GM19193 (cell line): ENCODE measurements around the gene B3GNT7.

ENCODE experiments used
- POLR2A ChIP-seq: IDR thresholded peaks from 4 replicates; pipeline ENCODE4 v1.6.1; 2011; ENCODE audit not compliant: insufficient read depth, insufficient read length; ENCODE audit errors: extremely low read depth

Gene B3GNT7

DNA sequence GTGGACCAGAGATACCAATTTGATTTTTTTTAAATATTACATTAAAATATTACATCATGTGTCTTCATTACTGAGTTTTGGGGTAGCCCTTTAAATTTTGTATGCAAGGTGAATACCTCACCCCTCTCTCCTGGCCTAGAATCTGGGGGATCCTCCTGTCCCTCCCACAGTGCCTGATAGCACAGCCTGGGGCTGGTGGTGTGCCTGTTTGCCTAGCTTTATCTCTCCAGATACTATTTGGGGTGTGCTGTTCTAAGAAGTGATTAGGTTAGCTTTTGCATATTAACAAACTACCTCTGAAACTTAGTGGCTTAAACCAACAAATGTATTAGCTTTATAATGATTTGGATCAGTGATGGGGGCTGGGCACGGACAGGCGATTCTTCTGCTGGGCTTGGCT, 20.7 kb upstream of the B3GNT7 start:
- no peak for TF ChIP-seq POLR2A

DNA sequence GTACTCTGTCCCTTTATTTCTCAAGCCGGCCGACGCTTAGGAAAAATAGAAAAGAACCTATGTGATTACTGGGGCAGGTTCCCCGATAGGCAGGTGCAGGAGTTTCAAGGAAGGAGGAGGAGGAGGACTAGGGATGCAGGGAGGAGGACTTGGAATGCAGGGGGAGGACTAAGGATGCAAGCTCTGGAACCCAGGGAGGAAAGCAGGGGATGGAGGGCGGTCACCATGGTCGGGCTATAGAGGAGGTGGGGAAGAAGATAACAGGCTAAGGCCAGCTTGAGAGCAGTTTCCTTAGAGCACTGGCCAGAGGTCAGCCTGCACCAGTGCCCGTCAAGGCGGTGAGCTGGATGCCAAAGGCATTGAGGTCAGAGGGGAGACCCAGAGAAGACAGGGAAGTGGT, 18.7 kb upstream of the B3GNT7 start:
- TF ChIP-seq POLR2A, result no peak

DNA sequence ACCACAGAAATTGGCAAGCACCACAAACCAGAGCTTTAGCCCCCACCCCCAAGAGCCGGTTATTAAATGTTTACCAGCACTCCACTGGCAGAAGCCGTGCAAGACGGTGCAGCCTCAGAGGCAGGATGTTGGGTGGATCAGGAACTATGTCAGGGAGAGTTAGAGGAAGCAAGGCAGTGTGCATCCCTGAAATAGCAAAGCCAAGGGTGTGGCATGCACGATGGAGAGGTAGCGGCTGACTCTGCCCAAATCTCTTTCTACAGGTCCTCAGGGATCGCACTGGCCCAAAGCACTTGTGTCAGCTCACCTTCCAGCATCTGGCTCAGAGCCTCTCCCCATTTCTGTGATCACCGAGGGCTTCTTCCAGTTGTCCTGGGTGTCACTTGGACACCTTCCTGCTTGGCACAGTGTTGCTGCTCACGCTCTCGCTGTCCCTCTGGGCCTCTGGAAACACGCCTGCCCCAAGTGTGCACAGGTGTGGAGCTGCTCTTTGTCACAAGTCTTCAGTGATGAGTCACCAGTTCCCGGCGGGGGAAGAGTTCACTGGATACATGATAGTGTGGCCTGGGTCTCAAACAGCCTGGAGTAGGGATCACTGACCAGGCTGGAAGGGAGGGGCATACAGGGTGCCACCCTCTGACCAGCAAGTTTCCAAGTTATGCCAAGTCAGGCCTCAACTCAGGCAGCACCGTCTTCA, 17.3 kb upstream of the B3GNT7 start:
- no peak for TF ChIP-seq POLR2A

DNA sequence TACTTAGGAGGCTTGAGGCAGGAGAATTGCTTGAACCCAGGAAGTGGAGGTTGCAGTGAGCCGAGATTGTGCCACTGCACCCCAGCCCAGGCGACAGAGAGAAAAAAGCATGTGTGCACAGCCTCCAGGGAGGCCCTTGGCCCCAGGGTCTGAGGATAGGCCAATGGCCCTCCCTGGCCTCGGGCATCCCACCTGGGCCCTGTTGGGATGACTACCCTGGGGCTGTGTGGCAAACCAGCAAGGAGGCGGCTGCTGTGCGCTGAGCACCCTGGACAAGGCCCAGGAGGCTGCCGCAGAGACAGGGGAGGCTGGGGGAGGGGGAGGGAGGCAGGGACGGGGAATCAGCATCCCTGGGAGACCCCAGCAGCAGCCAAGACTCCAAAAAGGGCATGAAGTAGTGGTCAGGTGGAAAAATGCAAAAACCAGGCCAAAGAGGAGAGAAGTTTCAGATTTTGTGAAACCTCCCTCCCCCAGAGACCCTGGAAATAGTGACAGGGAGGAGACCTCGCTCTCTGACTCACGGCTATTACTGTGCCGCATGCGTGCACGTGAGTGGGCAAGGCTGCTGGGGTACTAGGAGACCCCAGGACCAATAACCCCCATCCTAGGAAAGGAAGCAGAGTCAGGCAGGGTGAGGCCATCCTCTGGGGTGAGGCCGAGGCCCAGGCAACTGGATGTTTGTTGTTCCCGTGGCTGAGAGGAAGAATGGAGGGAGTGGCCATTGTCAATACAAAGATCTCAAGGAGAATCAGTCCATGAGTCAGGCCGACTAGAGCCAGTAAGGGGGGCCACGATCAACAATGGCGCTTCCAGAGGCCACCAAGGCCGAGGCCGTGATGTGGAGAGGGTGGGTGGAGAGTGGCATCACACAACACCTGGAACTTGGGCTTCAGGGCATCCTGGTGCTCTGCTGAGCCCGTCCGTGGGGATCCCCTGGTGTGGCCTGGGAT, 16.0 kb upstream of the B3GNT7 start:
- no peak for TF ChIP-seq POLR2A

DNA sequence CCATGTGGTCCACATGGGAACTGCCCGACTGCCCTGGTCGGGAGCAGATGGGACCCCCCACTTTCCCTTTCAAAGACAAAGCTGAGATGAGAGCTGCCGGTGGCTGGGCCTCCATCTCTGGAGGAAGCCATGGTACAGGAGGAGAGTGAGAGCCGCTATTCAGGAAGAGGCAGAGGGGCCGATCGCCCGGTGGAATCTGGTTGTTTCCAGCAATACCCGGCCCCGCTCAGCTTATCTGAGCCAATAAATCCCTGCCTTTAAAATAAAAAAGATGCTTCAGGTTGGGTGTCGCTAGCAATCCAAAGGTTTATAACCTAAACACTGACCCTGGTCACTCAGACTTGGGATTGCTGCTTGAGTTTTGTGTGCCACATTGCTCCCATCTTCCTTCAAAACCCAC, 15.2 kb upstream of the B3GNT7 start:
- no peak for TF ChIP-seq POLR2A

DNA sequence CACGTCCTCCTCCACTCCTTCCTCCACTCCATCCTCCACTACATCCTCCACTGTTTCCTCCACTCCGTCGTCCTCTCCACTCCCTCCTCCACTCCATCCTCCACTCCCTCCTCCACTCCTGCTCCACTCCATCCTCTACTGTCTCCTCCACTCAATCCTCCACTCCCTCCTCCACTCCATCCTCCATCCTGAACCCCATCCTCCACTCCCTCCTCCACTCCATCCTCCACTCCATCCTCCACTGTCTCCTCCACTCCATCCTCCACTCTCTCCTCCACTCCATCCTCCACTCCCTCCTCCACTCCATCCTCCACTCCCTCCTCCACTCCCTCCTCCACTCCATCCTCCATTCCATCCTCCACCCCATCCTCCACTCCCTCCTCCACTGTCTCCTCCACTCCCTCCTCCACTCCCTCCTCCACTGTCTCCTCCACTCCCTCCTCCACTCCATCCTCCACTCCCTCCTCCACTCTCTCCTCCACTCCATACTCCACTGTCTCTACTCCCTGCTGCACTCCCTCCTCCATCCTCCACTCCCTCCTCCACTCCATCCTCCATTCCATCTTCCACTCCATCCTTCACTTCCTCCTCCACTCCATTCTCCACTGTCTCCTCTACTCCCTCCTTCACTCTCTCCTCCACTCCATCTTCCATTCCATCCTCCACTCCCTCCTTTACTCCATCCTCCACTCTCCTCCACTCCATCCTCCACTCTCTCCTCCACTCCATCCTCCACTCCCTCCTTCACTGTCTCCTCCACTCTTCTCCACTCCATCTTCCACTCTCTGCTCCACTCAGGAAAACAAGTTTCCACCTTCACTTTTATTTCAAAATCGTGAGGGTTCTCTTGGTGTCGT, 14.3 kb upstream of the B3GNT7 start:
- no peak for TF ChIP-seq POLR2A

DNA sequence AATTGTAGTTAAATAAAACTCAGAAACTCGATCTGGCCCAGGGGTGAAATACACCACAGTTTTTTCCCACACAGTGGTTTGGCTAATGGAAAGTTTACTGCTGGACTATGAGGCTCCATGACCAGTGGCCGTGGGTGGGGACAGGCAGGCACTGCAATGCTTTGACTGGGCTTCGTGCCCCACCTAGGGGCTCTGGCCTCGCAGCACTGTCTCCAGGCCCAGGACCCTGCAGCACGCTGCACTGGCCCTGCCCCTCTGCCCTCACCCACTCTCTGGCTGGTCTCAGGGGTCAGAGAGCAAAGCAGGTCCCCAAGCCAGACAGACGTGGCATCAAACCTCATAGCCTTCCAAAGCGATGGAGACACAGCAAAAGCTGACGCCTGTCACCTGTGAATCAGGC, 13.4 kb upstream of the B3GNT7 start:
- no peak for TF ChIP-seq POLR2A

DNA sequence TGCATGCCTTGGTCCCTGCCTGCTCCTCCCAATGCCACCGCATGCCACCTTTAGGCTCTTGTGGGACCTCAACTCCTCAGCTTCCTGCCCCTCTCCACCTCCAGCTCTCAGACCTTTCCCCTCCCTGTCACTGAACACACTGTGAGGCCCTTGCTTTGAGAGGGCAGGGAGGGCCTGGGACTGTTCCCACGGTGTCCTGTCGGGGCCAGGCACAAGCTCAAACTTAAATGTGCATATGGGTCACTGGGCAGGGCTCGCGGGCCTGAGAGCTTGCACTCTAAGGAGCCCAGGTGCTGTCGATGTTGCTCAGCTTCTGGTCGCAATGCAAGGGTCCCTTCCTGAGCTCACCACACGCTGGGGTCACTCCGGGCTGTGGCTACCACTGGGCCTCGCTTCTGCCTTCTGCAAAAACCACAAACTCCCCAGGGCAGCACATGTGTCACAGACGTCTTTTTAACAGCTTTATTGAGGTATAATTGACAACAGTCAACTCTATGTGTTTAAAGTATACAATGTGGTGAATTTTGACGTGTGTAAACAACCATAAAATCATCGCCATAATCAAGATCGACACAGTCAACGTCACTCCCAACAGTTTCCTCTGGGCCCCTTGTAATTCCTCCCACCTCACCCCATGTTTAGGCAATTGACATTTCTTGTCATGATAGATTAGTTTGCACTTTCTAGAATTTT, 11.9 kb upstream of the B3GNT7 start:
- no peak for TF ChIP-seq POLR2A

DNA sequence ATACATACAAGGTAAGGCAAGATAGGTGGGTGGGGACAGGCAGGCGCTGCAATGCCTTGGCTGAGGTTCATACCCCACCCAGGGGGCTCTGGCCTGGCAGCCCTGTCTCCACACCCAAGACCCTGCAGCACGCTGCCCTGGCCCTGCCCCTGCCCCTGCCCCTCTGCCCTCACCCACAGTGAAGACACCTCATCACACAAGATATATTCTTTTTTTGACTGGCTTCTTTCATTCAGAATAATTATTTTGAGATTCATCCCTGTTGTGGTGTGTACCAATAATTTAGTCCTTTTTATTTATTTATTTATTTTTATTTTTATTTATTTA, 11.4 kb upstream of the B3GNT7 start:
- TF ChIP-seq POLR2A, result no peak

DNA sequence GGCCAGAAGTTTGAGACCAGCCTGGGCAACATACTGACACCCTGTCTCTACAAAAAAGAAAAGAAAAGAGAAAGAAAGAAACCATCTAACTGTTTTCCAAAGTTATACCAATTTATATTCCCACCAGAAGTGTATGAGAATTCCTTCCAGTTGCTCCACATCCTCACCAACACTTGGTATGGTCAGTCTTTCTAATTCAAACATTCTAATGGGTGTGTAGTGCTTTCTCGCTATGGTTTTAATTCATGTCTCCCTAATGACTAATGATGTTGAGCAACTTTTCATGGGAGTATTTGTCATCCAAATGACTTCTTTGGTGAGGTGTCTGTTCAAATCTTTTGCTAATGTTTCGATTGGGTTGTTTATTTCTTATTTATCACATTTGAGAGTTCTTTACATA, 10.5 kb upstream of the B3GNT7 start:
- TF ChIP-seq POLR2A, result no peak

DNA sequence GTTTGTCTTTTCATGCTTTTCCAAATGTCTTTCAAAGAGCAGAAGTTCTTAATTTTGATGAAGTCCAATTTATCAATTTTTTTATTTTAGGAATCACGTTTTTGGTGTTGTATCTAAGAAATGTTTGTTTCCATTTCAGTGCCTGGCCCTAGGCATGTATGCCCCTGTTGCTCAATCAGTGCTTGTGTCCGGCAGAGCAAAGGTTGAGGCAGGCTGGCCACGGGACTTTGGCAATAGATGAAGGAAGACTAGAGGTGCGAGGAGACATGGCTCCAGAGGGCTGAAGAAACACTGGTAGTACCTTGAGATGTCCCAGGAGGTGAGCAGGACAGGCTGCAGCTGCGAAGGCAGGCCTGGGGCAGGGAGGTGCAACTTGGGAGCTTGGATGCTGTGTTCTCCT, 10.1 kb upstream of the B3GNT7 start:
- no peak for TF ChIP-seq POLR2A

DNA sequence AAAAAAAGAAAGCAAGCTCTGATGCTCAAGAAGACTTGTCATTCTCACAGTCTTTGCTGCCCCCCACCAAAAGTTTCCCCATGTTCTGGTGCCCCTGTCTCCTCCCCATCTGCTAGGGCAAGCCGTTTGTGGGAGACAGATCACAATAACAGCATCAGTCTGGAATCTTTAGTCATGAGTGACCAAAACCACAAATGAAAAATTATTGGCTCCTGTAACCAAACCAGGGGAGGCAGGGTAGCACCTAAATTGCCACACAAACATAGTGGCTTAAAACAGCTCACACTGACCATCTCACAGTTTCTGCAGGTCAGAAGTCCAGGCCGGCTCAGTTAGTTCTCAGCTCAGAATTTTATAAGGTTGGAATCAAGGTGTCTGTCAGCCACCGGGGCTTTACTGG, 9.1 kb upstream of the B3GNT7 start:
- TF ChIP-seq POLR2A, result no peak

DNA sequence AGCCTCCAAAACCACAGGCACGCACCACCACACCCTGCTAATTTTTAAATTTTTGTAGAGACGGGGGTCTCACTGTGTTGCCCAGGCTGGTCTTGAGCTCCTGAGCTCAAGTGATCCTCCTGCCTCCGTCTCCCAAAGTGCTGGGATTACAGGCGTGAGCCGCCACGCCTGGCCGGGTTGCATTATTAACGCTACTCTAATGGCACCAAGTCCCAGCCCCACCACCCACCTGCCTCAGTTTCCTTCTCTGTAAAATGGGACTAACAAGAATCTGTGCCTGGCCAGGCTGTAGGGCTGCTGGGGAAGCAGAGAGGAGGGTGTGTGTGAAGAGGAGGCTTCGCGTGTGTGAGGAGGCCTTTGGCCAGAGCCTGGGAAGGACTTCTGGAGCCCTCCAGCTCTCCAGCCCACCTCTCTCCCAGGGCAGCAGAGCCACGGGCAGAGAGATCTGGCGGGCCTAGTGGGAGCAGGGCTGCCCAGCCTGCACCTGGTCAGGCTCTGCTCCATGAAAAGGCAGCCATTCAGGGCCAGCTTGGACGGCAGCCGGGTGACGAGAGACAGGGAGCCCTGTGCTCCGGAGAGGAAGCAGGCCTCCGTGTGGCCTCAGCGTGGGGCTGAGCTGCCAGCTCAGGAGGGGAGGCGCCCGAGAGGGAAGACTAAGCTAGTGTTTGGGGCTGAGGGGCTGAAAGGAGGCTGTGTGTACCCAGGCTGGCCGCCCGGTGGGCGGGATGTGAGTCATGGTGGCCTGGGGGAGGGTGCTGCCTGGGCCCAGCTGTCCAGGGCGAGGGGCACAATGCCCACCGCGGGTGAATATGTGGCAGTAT, 7.4 kb upstream of the B3GNT7 start:
- peak; percentile 15 for TF ChIP-seq POLR2A
